Dendritic cell treated with granulocyte-macrophage colony-stimulating factor and Interleukin-4, amounts not matched to agents 40 ng/mL and 50 ng/mL, for 4 days (primary cell): ENCODE data around the gene SEBOX.
A peak's percentile ranks its signal among the peaks of the same experiment; 100 is the strongest.

Source experiments
- H3K27ac Mint-ChIP-seq: one replicate; pipeline ENCODE4 v1.8.0; 2022; ENCODE audit warnings: mild to moderate bottlenecking, mixed read lengths
- H3K27me3 Mint-ChIP-seq: one replicate; pipeline ENCODE4 v1.8.0; 2022; ENCODE audit warnings: mild to moderate bottlenecking, mixed read lengths
- H3K36me3 Mint-ChIP-seq: one replicate; pipeline ENCODE4 v1.8.0; 2022; ENCODE audit warnings: low read depth, mixed read lengths
- H3K4me1 Mint-ChIP-seq: one replicate; pipeline ENCODE4 v1.8.0; 2022; ENCODE audit warnings: low read depth, mixed read lengths
- H3K4me3 Mint-ChIP-seq: one replicate; pipeline ENCODE4 v1.8.0; 2022; ENCODE audit warnings: mild to moderate bottlenecking, moderate library complexity, mixed read lengths
- H3K9me3 Mint-ChIP-seq: one replicate; pipeline ENCODE4 v1.8.0; 2022; ENCODE audit warnings: mixed read lengths
- intact Hi-C: fragments of 100-400 bp; cut with micrococcal nuclease; formaldehyde crosslinking; loops from one replicate; pipeline ENCODE4 v1.15.0; 2022

SEBOX gene

DNA sequence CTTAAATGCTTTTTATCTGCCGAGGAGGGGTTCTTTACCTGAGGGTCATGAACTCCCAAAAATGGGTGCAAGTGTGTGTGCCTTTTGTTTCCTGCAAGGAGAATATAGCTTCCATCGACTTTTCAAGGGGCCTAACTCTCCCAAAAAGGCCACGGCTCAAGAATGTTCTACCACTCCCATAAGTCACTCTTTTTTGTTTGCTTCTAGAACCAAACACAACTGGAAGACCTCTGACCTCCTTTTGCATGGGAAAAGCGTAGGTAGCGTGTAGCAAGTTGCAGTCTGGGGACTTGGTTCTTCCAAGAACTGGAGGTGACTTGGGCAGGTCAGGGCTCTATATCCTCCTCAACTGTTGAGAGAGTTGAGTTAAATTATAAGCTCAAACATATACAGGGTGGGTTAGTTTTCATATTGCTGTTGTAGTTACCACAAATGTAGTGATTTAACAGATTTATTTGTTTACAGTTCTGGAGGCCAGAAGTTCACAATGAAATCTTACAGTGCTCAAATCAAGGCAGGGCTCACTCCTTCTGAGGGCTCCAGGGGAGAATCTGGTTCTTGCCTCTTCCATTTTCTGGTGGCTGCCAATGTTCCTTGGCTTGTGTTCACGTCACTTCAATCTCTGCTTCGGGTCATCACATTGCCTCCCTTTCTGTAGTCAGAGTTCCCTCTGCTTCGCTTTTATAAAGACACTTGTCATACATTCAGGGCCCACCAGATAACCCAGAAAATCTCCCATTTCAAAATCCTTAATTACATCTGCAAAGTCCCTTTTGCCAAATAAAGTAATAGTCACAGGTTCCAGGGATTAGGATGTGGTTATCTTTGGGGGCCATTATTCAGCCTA is 44.6 kb downstream of the SEBOX start:
- no peaks in the 10 kb centered on the region for H3K9me3 Mint-ChIP-seq
- no peak overlapping the region for H3K27ac Mint-ChIP-seq
- peaks cover 30% of the 10 kb centered on the region for H3K4me1 Mint-ChIP-seq
- peak overlapping the region; percentile 21 for H3K4me3 Mint-ChIP-seq
- intact Hi-C loops = no loop called here
- H3K36me3 Mint-ChIP-seq = peaks cover 7% of the 10 kb centered on the region
- H3K27me3 Mint-ChIP-seq = peaks cover 20% of the 10 kb centered on the region

DNA sequence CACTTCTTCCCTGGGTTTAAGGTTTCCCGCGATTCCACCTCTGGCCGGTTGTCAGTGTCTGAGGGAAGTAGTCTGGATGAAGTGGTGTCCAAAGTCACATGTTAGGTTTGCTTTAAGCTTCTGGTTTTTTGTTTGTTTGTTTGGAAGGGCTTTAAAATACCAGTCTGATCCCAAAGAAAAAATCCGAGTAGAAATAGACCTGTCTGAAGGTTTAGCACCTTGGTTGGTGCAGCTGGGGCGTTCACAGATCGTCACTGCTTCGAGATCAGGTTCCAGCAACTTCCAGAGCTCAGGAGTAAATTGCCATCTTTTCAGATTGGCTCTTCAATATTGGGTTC is 45.4 kb downstream of the SEBOX start:
- H3K4me3 Mint-ChIP-seq = peak overlapping the region; percentile 96
- peak overlapping the region; percentile 83 for H3K27ac Mint-ChIP-seq
- intact Hi-C loops = loop anchor here (1.0 kb wide), 1 partner anchor 16 kb away; the partner anchor contains the start of genes IFT20 and TNFAIP1
- no peaks in the 10 kb centered on the region for H3K9me3 Mint-ChIP-seq
- H3K4me1 Mint-ChIP-seq = peaks cover 22% of the 10 kb centered on the region
- peaks cover 20% of the 10 kb centered on the region for H3K27me3 Mint-ChIP-seq
- peaks cover 7% of the 10 kb centered on the region for H3K36me3 Mint-ChIP-seq

DNA sequence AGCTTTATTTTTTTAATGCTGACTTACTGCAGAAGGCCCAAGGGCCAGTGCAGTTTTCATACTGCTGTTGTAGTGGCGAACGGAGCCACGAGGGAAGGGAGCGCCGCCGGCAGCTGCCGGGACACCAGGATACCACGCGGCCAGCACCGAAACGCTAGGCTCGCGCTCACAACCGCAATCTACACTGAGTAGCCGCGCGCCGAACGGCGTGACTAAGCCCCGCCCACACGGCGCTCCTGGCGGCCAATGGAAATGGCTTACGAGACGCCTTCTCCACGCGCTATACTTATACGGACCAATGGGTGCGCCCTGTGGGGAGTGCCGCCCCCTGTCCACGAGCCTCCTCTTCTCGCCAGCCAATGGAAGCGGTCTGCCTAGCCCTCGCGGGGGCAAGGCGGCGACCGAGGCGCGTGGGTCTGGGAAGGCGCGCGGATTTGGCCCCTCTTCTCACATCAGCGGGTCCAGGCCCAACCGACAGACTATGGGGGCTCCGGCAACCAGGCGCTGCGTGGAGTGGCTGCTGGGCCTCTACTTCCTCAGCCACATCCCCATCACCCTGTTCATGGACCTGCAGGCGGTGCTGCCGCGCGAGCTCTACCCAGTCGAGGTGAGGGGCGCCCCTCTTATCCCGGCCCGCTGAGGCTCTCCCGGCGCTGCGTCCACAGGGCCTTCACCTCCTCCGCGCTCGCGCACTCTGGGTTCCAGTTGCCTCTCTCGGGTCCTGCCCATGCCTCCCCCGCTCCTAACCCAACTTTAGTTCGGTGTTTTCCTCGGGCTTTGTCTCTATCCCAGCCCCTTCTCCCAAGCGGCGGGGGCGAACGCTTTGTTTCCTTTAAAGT is 46.0 kb downstream of the SEBOX start, which contains the start of gene TMEM97:
Gene TMEM97 (plus strand): TSS at position 442 of the 839 bp plus-strand sequence. CDS start 40 bp downstream, at position 482.
- Mint-ChIP-seq H3K4me1 (peaks cover 22% of the 10 kb centered on the region), H3K27me3 (peaks cover 23% of the 10 kb centered on the region), H3K9me3 (no peaks in the 10 kb centered on the region), H3K36me3 (peaks cover 7% of the 10 kb centered on the region), H3K4me3 (peak within 1 kb of the TSS; percentile 96), H3K27ac (peak within 1 kb of the TSS; percentile 83)
- intact Hi-C loops = loop anchor here (1.0 kb wide), 1 partner anchor 16 kb away; the partner anchor contains the start of genes IFT20 and TNFAIP1

DNA sequence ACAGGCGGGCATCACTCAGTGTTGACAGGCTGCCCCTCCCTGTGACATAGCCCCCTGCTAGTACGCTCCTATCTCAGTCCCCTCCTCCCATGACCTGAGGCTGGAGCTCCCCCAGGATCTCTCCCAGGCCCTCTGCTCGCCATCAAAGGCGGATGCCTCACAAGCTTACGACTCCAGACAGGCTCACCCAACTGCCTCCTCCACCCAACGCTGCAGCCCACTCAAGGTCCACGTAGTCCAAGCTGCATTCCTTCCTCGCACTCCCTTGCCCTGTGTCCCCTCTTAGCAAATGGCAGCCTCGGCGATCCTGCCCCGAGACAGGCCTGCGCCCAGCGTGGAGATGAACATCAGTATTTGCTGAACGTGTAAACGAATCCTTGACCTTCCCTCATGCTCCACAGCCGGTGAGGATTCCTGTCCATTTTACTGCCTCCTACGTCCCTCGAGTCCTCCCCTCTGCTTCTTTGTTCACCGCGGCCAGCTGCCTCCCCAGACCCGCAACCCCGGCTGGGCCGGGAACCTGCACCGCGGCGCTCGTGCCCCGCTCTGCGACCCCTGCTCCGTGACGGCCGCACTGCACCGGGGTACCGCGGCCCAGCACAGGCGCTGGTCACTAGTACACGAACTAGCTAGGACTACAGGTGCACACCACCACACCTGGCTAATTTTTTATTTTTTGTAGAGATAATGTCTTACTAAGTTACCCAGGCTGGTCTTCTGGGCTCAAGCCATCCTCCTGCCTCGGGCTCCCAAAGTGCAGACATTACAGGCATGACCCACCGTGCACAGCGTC is 46.8 kb downstream of the SEBOX start:
- H3K36me3 Mint-ChIP-seq = peaks cover 7% of the 10 kb centered on the region
- peaks cover 22% of the 10 kb centered on the region for H3K4me1 Mint-ChIP-seq
- intact Hi-C loops = no loop called here
- H3K27ac Mint-ChIP-seq = peak overlapping the region; percentile 83
- H3K27me3 Mint-ChIP-seq = peaks cover 27% of the 10 kb centered on the region
- H3K4me3 Mint-ChIP-seq = peak overlapping the region; percentile 96
- H3K9me3 Mint-ChIP-seq = no peaks in the 10 kb centered on the region

DNA sequence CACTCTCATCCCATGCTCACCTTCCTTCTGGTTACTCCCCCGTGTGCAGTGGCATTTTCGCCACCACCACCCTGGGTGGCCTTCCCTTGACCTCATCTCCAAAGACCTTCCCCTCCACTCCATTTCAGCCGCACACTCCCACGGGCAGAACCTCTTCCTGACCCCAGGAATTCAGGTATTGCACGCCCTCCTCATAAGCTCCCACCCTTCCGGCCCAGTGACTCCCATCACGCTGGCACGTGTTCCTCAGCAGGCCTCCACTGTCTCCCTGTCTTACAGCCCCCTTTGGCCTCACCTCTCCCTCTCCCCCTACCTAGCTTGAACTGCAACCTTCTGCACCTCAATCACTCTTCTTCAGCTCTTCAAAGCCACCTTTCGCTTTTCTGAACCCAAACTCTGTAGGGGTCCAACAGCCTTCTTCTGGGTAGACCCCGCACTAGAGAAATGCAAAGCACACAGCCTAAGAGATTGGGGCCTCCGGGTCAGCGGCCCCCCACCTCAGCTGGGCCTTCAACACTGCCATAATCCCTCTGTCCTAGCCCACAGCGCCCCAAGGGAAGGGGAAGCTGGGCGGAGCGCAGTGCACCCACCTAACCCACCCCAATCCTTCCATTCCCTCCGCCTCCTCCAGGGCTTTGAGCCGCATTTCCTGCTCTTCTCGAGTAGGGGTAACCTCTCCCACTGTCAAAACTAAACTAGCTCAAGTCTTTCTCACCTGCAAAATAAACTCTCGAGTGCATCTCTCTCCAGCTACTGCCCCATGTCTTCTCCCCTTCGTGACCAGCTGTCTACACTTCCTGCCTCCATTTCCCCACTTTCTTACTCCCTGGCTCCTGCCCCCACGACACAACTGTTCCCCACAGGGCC is 47.7 kb downstream of the SEBOX start:
- Mint-ChIP-seq H3K36me3 (peaks cover 7% of the 10 kb centered on the region), H3K4me1 (peaks cover 22% of the 10 kb centered on the region), H3K9me3 (no peaks in the 10 kb centered on the region), H3K4me3 (no peak overlapping the region), H3K27me3 (peaks cover 34% of the 10 kb centered on the region), H3K27ac (no peak overlapping the region)
- intact Hi-C loops = no loop called here

DNA sequence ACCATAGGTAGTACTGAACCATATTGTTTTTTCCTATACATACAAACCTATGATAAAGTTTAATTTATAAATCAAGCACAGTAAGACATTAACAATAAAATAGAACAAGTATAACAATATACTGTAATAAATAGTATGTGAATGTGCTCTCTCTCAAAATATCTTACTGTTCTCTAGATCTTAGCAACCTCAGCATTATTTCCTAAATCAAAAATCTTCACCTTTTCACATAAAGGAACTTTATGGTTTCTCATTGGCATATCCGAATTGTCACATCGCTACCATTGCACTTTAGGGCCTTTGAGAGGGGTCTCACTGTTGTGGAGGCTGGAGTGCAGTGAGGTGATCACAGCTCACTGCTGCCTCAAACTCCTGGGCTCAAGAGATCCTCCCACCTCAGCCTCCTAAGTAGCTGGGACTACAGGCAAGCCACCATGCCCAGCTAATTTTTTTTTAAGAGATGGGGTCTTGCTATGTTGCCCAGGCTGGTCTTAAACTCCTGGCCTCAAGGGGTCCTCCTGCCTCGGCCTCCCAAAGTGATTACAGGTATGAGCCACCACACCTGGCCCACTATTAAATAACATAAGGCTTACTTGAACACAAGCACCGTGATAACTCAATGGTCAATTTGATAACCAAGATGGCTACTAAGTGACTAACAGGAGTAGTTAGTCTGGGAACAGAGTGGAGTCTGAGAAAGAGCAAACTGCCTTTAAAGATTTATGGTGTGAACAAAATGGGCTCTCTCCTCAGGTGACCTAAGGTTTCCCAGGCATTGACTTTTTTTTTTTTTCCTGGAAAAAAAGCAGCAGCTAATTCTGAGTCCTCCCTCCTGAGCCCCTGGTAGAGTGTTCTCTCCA is 48.9 kb downstream of the SEBOX start:
- no peak overlapping the region for H3K4me3 Mint-ChIP-seq
- peaks cover 22% of the 10 kb centered on the region for H3K4me1 Mint-ChIP-seq
- H3K9me3 Mint-ChIP-seq = no peaks in the 10 kb centered on the region
- H3K27me3 Mint-ChIP-seq = peaks cover 36% of the 10 kb centered on the region
- peaks cover 7% of the 10 kb centered on the region for H3K36me3 Mint-ChIP-seq
- no peak overlapping the region for H3K27ac Mint-ChIP-seq
- intact Hi-C loops = no loop called here

DNA sequence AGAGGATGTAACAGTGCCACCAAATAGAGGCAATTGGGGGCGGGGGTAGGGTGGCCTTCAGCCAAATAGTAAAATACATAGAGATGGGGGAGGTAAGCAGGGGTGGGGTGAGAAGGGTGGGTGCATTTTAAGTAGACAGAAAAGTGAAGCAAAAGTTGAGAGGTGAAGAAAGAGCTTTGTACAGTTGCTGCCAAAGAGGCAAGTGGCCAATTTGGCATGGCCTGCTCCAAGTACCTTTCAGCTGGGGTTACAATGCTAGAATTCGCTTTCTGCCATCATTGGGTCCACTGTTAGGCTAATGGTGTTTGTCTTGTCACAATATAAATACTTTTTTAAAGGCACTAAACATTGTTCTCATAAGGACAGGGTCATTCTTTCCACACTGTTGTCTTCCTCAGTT is 51.2 kb downstream of the SEBOX start:
- Mint-ChIP-seq H3K4me3 (no peak overlapping the region), H3K36me3 (no peaks in the 10 kb centered on the region), H3K4me1 (peaks cover 10% of the 10 kb centered on the region), H3K9me3 (no peaks in the 10 kb centered on the region), H3K27me3 (peaks cover 39% of the 10 kb centered on the region), H3K27ac (no peak overlapping the region)
- intact Hi-C loops = no loop called here
